GM23338 (cell line): ENCODE results near the gene M1AP. TPM values are rescaled to one million over a fixed set of nuclear protein-coding genes. Genes with fewer than 3 reads are reported as not detected.

ENCODE experiments used
- ATAC-seq: fragments of 200-7000 bp; cut with Tn5 transposase; 3 replicates; pipeline ENCODE4 v1.9.1; 2020
- DNase-seq: peaks from one replicate; pipeline ENCODE4 v3.0.0-alpha.2; 2015; ENCODE audit warnings: low spot score
- H2AFZ ChIP-seq: fragments of 200-600 bp; sonication (generic); 2 replicates; pipeline ENCODE4 v1.8.0; 2016; ENCODE audit warnings: antibody characterized with exemption, mild to moderate bottlenecking, moderate library complexity
- H3F3A ChIP-seq: fragments of 200-600 bp; sonication (generic); replicated peaks from 2 replicates; pipeline ENCODE4 v1.8.0; 2017; ENCODE audit warnings: antibody characterized with exemption, mixed run types, low read depth
- H3K27ac ChIP-seq: fragments of 200-600 bp; sonication (generic); 2 replicates; pipeline ENCODE4 v1.6.1; 2016; ENCODE audit warnings: low read depth
- H3K27me3 ChIP-seq: fragments of 200-600 bp; sonication (generic); 2 replicates; pipeline ENCODE4 v1.8.0; 2016; ENCODE audit warnings: mild to moderate bottlenecking, mixed run types, moderate library complexity; ENCODE audit not compliant: insufficient read depth
- H3K36me3 ChIP-seq: fragments of 200-600 bp; sonication (generic); 2 replicates; pipeline ENCODE4 v1.8.0; 2016; ENCODE audit warnings: mild to moderate bottlenecking; ENCODE audit not compliant: insufficient read depth
- H3K4me1 ChIP-seq: fragments of 200-600 bp; sonication (generic); 2 replicates; pipeline ENCODE4 v1.8.0; 2016; ENCODE audit warnings: mild to moderate bottlenecking, moderate library complexity; ENCODE audit not compliant: insufficient read depth
- H3K4me2 ChIP-seq: fragments of 200-600 bp; sonication (generic); 2 replicates; pipeline ENCODE4 v1.7.1; 2017; ENCODE audit warnings: mixed run types
- H3K4me3 ChIP-seq: fragments of 200-600 bp; sonication (generic); 2 replicates; pipeline ENCODE4 v1.6.1; 2016; ENCODE audit warnings: mixed run types
- H3K79me2 ChIP-seq: fragments of 200-600 bp; sonication (generic); replicated peaks from 2 replicates; pipeline ENCODE4 v1.8.0; 2017; ENCODE audit warnings: mild to moderate bottlenecking; ENCODE audit not compliant: insufficient read depth
- H3K9me2 ChIP-seq: fragments of 200-600 bp; sonication (generic); 2 replicates; pipeline ENCODE4 v1.8.0; 2017; ENCODE audit not compliant: insufficient read depth
- H4K20me1 ChIP-seq: fragments of 200-600 bp; sonication (generic); replicated peaks from 2 replicates; pipeline ENCODE4 v1.8.0; 2017; ENCODE audit warnings: mild to moderate bottlenecking; ENCODE audit not compliant: insufficient read depth
- H3K27ac Mint-ChIP-seq: 2 replicates; pipeline ENCODE4 v1.8.0; 2020; ENCODE audit warnings: inconsistent platforms, mild to moderate bottlenecking, moderate library complexity, mixed read lengths
- H3K27me3 Mint-ChIP-seq: 3 replicates; pipeline ENCODE4 v1.8.0; 2022; ENCODE audit warnings: low read depth, mild to moderate bottlenecking, moderate library complexity, mixed read lengths, inconsistent platforms; ENCODE audit not compliant: insufficient read depth, poor library complexity
- H3K36me3 Mint-ChIP-seq: 3 replicates; pipeline ENCODE4 v1.8.0; 2021; ENCODE audit warnings: low read depth, mild to moderate bottlenecking, inconsistent platforms, moderate library complexity, mixed read lengths
- H3K4me1 Mint-ChIP-seq: 3 replicates; pipeline ENCODE4 v1.8.0; 2020; ENCODE audit warnings: mild to moderate bottlenecking, inconsistent platforms, mixed read lengths
- H3K4me3 Mint-ChIP-seq: 3 replicates; pipeline ENCODE4 v1.8.0; 2021; ENCODE audit warnings: moderate library complexity, mild to moderate bottlenecking, inconsistent platforms, mixed read lengths
- H3K9me3 Mint-ChIP-seq: 3 replicates; pipeline ENCODE4 v1.8.0; 2020; ENCODE audit warnings: moderate library complexity, mild to moderate bottlenecking, inconsistent platforms, mixed read lengths
- CREB1 ChIP-seq: fragments of 250-450 bp; sonication (Bioruptor Pico); IDR thresholded peaks from 2 replicates; pipeline ENCODE4 v1.5.0; 2020; ENCODE audit warnings: low read depth, mild to moderate bottlenecking, moderate library complexity
- CTCF ChIP-seq, 2 experiments: fragments of 200-600 bp in 1 of 2; sonication (generic) in 1 of 2; conservative IDR thresholded peaks; 2 replicates each; pipeline versions ENCODE4 v1.5.1 to v1.6.1; 2016 to 2017; ENCODE audit warnings: antibody characterized with exemption in 2 of 2, low read depth in 2 of 2, mild to moderate bottlenecking in 2 of 2, moderate library complexity in 1 of 2
- ETS1 ChIP-seq: IDR thresholded peaks from 2 replicates; pipeline ENCODE4 v1.6.1; 2016; ENCODE audit warnings: antibody characterized with exemption
- EZH2 ChIP-seq: fragments of 200-600 bp; sonication (generic); IDR thresholded peaks from one replicate; pipeline ENCODE4 v1.8.0; 2017; ENCODE audit warnings: antibody characterized with exemption, mild to moderate bottlenecking, low read depth; ENCODE audit not compliant: unreplicated experiment
- EZH2phosphoT487 ChIP-seq: fragments of 200-600 bp; sonication (generic); IDR thresholded peaks from one replicate; pipeline ENCODE4 v1.8.1; 2018; ENCODE audit warnings: antibody characterized with exemption; ENCODE audit not compliant: unreplicated experiment
- JUNB ChIP-seq: IDR thresholded peaks from one replicate; pipeline ENCODE4 v1.6.1; 2016; ENCODE audit warnings: antibody characterized with exemption; ENCODE audit not compliant: unreplicated experiment
- NANOG ChIP-seq: IDR thresholded peaks from 2 replicates; pipeline ENCODE4 v1.6.1; 2016; ENCODE audit warnings: antibody characterized with exemption, borderline replicate concordance
- POLR2AphosphoS5 ChIP-seq: IDR thresholded peaks from 2 replicates; pipeline ENCODE4 v1.6.1; 2016; ENCODE audit warnings: antibody characterized with exemption, low read depth
- REST ChIP-seq: IDR thresholded peaks from one replicate; pipeline ENCODE4 v1.6.1; 2018; ENCODE audit warnings: antibody characterized with exemption; ENCODE audit not compliant: unreplicated experiment
- STAT1 ChIP-seq: IDR thresholded peaks from one replicate; pipeline ENCODE4 v1.6.1; 2016; ENCODE audit warnings: antibody characterized with exemption; ENCODE audit not compliant: unreplicated experiment
- ZNF114 ChIP-seq: fragments of 250-450 bp; sonication (Bioruptor Pico); IDR thresholded peaks from 2 replicates; pipeline ENCODE4 v1.5.0; 2020; ENCODE audit warnings: mild to moderate bottlenecking, moderate library complexity
- ZNF331 ChIP-seq: fragments of 250-450 bp; sonication (Bioruptor Pico); IDR thresholded peaks from 2 replicates; pipeline ENCODE4 v1.5.0; 2020; ENCODE audit warnings: low read depth, mild to moderate bottlenecking, moderate library complexity
- polyA plus RNA-seq: library from polyadenylated mRNA; unstranded; fragments of >200 nt; fragmentation: Nextera tagmentation; extraction: Ambion mirVana; gene quantifications from 2 replicates; pipeline ENCODE4 v1.2.1, GENCODE V29; 2016
- total RNA-seq: library from RNA; depleted of rRNA; stranded (reverse); fragments of >200 nt; shearing (Covaris generic); gene quantifications from 2 replicates; pipeline ENCODE4 v1.2.3, GENCODE V29; 2014
- TF ChIP-seq, protein P1 (sequence below): fragments of 250-450 bp; sonication (Bioruptor Pico); IDR thresholded peaks from 2 replicates; pipeline ENCODE4 v1.5.0; 2020; ENCODE audit warnings: mild to moderate bottlenecking, moderate library complexity

M1AP gene
- total and polyA plus RNA-seq, 2 experiments from 2014 or later: 5.1 to 12.1 TPM

- H3K36me3 ChIP-seq: no peaks in the 10 kb centered on the region
- DNase-seq: no peak
- no peaks in the 10 kb centered on the region; the same call in 1 of the 2 replicates for H4K20me1 ChIP-seq
- H3K4me2 ChIP-seq: peak overlapping the region; percentile 96
- Mint-ChIP-seq H3K4me1 (peaks cover 26% of the 10 kb centered on the region), H3K36me3 (peaks cover 6% of the 10 kb centered on the region; the same call in 1 of the 3 replicates), H3K27ac (no peak overlapping the region), H3K9me3 (peaks cover 3% of the 10 kb centered on the region; the same call in 1 of the 3 replicates), H3K27me3 (peaks cover 83% of the 10 kb centered on the region), H3K4me3 (peak overlapping the region; percentile 83)
- H3K4me1 ChIP-seq: peaks cover 22% of the 10 kb centered on the region
- no peak overlapping the region for H3K27ac ChIP-seq
- peak overlapping the region; percentile 93 for H3K4me3 ChIP-seq
- H3K27me3 ChIP-seq: peaks cover 92% of the 10 kb centered on the region
- H3K79me2 ChIP-seq: peaks cover 1% of the 10 kb centered on the region; the same call in 1 of the 2 replicates
- TF ChIP-seq ZNF331 (CRISPR knock-in tag) (no peak), ZNF114 (CRISPR knock-in tag) (no peak), NANOG (no peak), JUNB (no peak), ETS1 (no peak), REST (no peak), CTCF (conservative IDR thresholded peaks at IDR 0.05; ENCODE audit: low read depth in 2 of 2) (no peak), EZH2 (no peak), STAT1 (no peak), POLR2AphosphoS5 (no peak), CREB1 (CRISPR knock-in tag) (no peak), EZH2phosphoT487 (no peak)
- TF ChIP-seq, protein P1, sequence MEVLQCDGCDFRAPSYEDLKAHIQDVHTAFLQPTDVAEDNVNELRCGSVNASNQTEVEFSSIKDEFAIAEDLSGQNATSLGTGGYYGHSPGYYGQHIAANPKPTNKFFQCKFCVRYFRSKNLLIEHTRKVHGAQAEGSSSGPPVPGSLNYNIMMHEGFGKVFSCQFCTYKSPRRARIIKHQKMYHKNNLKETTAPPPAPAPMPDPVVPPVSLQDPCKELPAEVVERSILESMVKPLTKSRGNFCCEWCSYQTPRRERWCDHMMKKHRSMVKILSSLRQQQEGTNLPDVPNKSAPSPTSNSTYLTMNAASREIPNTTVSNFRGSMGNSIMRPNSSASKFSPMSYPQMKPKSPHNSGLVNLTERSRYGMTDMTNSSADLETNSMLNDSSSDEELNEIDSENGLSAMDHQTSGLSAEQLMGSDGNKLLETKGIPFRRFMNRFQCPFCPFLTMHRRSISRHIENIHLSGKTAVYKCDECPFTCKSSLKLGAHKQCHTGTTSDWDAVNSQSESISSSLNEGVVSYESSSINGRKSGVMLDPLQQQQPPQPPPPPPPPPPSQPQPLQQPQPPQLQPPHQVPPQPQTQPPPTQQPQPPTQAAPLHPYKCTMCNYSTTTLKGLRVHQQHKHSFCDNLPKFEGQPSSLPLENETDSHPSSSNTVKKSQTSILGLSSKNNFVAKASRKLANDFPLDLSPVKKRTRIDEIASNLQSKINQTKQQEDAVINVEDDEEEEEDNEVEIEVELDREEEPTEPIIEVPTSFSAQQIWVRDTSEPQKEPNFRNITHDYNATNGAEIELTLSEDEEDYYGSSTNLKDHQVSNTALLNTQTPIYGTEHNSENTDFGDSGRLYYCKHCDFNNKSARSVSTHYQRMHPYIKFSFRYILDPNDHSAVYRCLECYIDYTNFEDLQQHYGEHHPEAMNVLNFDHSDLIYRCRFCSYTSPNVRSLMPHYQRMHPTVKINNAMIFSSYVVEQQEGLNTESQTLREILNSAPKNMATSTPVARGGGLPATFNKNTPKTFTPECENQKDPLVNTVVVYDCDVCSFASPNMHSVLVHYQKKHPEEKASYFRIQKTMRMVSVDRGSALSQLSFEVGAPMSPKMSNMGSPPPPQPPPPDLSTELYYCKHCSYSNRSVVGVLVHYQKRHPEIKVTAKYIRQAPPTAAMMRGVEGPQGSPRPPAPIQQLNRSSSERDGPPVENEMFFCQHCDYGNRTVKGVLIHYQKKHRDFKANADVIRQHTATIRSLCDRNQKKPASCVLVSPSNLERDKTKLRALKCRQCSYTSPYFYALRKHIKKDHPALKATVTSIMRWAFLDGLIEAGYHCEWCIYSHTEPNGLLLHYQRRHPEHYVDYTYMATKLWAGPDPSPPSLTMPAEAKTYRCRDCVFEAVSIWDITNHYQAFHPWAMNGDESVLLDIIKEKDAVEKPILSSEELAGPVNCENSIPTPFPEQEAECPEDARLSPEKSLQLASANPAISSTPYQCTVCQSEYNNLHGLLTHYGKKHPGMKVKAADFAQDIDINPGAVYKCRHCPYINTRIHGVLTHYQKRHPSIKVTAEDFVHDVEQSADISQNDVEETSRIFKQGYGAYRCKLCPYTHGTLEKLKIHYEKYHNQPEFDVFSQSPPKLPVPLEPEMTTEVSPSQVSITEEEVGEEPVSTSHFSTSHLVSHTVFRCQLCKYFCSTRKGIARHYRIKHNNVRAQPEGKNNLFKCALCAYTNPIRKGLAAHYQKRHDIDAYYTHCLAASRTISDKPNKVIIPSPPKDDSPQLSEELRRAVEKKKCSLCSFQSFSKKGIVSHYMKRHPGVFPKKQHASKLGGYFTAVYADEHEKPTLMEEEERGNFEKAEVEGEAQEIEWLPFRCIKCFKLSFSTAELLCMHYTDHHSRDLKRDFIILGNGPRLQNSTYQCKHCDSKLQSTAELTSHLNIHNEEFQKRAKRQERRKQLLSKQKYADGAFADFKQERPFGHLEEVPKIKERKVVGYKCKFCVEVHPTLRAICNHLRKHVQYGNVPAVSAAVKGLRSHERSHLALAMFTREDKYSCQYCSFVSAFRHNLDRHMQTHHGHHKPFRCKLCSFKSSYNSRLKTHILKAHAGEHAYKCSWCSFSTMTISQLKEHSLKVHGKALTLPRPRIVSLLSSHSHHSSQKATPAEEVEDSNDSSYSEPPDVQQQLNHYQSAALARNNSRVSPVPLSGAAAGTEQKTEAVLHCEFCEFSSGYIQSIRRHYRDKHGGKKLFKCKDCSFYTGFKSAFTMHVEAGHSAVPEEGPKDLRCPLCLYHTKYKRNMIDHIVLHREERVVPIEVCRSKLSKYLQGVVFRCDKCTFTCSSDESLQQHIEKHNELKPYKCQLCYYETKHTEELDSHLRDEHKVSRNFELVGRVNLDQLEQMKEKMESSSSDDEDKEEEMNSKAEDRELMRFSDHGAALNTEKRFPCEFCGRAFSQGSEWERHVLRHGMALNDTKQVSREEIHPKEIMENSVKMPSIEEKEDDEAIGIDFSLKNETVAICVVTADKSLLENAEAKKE (CRISPR knock-in tag): no peak
- H3K9me2 ChIP-seq: no peaks in the 10 kb centered on the region
- no peak overlapping the region for H2AFZ ChIP-seq
- ATAC-seq: no peak
- peaks cover 7% of the 10 kb centered on the region for H3F3A ChIP-seq
Observed at GRCh38 chr2:74551942-74552913, 95.9 kb downstream of the M1AP start.
